Measurements from ENCODE around the gene REXO4. TPM values are rescaled to one million over a fixed set of nuclear protein-coding genes. Genes with fewer than 3 reads are reported as not detected.
"Not testable (repeated sequence)": the region's sequence is repeated elsewhere in the genome, so short reads cannot be mapped to it uniquely, and the experiment has no call there.

The REXO4 gene
- total RNA-seq, 1 donor from 2014 or later = 18.7 TPM

DNA sequence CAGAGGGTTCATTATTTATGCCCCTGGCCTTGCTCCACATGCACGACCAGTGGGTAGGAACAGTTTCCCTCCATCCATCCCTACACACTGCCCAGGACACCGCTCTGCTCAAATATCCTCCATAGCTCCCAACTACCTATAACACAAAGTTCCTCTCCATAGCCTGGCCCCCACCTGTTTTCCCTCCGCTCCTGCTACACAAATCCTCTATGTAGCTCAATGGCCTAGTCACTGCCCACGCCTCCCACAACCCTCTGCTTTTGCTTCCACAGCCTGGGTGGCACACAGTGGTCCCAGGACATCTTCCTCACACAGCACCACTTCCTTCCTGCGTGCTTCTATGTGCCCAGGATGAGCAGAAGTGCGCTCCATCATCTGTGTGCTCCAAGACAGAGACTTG is 20.4 kb downstream of the REXO4 start:
- no peak for ATAC-seq
- DNase-seq = no peak
- intact Hi-C loops (cut with micrococcal nuclease) = no loop called here

DNA sequence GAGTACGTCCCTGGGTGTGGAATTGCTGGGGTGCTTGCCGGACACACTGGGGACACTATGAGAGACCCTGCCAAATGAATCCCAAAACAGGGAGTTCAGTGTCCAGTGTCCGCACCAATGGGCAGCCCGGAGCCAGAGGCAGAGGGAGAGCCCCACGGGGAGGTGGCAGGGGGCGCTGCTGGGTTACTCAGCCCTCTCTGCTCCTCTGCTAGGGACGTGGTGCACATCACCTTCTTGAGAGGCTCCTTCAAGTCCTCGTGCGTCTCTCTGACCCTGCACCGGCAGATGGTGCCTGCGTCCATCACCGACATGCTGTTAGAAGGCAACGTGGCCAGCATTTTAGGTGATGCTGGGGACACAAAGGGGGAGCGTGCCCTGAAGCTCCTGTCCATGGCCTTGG is 20.9 kb downstream of the REXO4 start:
- intact Hi-C loops (cut with micrococcal nuclease) = no loop called here
- peak; percentile 15 for ATAC-seq
- DNase-seq = no peak

DNA sequence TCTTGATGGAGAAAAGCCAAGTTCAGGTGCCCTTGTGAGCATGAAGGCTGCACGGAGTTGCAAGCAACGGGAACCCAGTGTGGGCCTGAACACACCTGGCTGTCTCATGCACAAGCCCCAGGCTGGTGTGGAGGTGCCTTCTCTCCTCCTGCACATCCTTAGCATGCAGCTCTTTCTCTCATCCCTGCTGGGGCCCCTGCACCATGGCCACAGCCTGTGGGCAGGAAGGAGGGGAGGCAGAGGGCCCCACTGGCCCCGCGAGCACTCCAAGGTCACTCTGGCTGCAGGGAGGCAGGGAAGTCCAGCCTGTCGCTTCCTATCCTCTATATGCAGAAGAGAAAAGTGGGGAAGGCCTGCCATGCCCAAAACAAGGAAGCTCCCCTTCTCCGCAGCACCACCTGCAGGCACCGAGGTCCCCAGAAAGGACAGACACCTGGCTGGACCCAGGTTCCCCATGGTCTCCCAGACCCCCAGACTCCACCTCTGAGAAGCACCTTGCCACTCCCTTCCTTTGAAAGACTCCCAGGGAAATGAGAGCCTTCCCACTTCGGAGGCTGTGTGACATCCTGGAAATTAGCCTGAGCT is 23.0 kb downstream of the REXO4 start:
- DNase-seq (no peak), ATAC-seq (no peak)
- intact Hi-C loops (cut with micrococcal nuclease) = no loop called here

DNA sequence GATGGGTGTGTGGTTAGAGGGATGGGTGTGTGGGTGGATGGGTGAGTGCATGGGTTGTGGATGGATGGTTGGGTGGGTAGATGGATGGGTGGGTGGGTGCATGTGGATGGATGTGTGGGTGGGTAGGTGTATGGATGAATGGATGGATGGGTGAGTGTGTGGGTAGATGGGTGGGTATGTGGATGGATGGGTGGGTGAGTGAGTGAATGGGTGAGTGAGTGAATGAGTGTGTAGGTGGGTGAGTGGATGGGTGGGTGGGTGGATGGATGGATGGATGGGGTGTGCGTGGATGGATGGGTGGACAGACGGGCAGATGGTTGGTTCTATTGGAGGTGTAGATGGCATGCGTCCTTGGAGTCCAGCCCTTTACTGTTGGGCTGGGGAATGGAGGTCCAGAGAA is 24.4 kb downstream of the REXO4 start:
- DNase-seq (no peak), ATAC-seq (no peak)
- intact Hi-C loops (cut with micrococcal nuclease) = no loop called here

DNA sequence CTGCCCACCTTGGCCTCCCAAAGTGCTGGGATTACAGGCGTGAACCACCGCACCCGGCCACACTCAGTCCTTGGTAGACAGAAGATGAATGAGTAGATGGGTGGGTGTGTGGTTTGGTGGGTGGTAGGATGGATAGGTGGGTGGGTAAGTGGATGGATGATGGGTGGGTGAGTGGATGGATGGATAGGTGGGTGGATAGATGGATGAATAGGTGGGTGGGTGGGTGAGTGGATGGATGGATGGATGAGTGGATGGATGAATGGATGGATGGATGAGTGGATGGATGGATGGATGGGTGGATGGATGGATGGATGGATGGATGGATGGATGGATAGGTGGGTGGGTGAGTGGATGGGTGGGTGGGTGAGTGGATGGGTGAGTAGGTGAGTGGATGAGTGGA is 25.5 kb downstream of the REXO4 start:
- intact Hi-C loops (cut with micrococcal nuclease) = not testable (repeated sequence)

DNA sequence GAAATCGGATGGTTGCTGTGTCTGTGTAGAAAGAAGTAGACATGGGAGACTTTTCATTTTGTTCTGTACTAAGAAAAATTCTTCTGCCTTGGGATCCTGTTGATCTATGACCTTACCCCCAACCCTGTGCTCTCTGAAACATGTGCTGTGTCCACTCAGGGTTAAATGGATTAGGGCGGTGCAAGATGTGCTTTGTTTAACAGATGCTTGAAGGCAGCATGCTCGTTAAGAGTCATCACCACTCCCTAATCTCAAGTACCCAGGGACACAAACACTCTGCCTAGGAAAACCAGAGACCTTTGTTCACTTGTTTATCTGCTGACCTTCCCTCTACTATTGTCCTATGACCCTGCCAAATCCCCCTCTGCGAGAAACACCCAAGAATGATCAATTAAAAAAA is 26.4 kb downstream of the REXO4 start:
- ATAC-seq; intact Hi-C loops (cut with micrococcal nuclease): not testable (repeated sequence)

More for the DNA sequence above, 25.5 kb downstream of the REXO4 start:
- ATAC-seq, DNase-seq: not testable (repeated sequence)

DNA sequence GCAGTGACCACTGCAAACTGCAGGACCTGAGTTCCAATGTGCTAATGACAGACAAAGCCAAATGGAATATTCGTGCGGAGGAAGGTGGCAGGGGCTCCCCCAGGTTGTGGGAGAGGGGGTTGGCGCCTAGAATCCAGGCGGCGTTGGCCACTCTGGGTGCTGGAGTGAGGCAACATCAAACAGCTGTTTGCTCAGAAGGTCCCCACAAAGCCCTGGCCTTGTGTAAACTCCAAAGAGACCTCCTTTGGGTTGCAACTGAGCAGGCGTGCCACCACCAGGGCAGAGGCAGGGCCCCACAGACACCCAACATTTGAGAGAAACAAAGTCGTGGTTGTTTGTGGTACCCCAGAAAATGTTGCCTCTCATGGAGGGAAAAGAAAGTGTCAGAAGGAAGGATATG is 27.1 kb downstream of the REXO4 start:
- intact Hi-C loops (cut with micrococcal nuclease) = no loop called here
- no peak for DNase-seq
- ATAC-seq = no peak

More for the DNA sequence above, 26.4 kb downstream of the REXO4 start:
- DNase-seq = not testable (repeated sequence)

DNA sequence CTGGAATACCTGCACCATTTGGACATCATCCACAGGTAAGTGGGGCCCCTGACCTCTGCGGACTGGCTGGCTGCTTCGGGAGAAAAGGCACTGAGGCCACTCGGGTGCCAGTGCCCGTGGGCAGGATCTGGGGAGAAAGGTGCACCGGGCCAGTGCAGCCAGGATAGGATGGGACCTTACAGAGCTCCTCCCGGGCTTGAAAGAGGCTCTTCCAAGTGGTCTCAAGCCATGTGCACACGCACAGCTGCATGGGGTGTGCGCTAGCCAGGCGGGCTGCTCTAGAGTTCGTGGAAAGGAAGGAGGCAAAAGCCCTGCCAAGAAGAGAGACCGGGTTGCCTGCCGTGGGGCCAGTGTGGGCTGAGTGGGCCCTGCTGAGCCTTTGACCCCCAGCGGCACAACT is 28.2 kb downstream of the REXO4 start:
- intact Hi-C loops (cut with micrococcal nuclease) = no loop called here
- ATAC-seq (no peak), DNase-seq (no peak)

DNA sequence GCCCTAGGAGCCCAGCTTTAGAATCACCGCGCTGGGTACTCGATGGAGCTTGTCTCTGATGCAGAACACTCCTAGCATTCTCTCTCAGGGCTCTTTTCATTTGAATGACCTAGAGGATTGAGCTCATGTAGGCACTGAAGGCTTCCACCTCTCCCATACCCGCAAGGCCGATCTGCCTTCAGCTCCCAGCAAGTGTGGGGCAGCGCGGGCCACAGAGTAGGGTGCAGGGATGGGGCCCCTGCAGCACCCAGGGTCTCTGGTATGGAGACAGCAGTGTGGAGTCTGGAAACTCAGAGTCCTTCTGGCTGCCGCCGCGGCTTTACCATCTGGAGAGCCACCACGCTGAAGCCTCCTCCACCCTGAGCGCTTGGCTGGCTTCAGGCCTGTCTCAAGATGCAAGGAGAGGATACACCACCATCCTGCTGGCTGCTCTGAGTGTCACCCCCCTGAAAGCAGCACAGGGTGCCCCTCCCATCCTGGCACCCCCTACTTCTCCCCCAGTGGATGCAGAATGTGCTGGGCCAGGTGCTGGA is 28.7 kb downstream of the REXO4 start:
- intact Hi-C loops (cut with micrococcal nuclease) = no loop called here
- DNase-seq (no peak), ATAC-seq (no peak)

DNA sequence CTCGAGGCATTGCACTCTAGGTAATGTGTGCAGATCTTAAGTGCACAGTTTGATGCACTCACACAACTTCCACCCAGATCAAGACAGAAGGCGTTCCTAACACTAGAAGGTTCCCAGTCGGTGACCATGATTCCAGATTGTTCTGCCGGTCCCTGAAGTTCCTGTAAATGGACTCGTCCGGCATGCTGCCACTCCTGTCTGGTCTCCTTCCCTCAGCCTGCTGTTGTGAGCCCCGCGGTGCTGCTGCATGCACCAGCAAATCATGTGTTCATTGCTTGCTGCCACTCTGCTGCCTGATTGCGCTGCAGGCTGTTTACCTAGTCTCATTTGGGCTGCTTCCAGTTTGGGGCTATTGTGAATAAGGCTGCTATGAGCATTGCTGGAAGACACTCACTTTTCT is 30.1 kb downstream of the REXO4 start:
- ATAC-seq = no peak
- intact Hi-C loops (cut with micrococcal nuclease) = no loop called here
- DNase-seq = no peak

DNA sequence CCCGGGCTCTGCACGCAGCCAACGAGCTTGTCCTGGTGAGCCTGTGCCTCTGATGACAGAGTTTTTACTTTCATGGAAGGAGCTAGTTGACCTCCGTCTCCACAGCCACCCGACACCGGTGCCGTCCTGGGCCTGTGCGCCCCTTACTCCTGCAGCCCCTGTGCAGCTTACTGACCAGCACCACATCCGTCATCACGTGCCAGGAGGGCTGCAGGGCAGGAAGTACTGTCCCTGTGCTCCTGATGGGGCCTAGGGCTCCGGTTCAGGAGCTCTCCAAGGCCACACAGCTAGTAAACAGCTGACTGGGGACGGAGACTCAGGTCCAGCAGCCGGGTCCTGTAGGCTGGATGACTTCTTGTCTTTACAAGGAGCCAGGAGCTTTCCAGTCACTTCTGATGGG is 31.5 kb downstream of the REXO4 start:
- DNase-seq (no peak), ATAC-seq (no peak)
- intact Hi-C loops (cut with micrococcal nuclease) = no loop called here

DNA sequence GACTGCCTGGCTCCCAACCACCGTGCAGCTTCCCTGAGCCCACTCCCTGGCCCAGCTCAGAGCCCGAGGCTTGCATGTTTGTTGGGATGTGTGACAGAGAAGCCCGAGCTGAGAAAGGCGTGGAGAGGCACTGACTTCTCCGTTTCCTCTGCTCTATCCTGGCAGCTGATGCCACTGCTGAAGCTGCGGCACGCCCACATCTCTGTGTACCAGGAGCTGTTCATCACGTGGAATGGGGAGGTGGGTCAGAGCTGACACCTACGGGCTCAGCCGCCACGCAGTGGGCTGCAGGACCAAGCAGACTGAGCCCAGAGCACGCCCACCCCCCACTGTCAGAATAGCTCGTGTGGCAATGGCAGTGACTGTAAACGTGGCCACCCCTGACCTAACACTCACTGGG is 32.4 kb downstream of the REXO4 start:
- ATAC-seq = no peak
- no peak for DNase-seq
- intact Hi-C loops (cut with micrococcal nuclease) = no loop called here

DNA sequence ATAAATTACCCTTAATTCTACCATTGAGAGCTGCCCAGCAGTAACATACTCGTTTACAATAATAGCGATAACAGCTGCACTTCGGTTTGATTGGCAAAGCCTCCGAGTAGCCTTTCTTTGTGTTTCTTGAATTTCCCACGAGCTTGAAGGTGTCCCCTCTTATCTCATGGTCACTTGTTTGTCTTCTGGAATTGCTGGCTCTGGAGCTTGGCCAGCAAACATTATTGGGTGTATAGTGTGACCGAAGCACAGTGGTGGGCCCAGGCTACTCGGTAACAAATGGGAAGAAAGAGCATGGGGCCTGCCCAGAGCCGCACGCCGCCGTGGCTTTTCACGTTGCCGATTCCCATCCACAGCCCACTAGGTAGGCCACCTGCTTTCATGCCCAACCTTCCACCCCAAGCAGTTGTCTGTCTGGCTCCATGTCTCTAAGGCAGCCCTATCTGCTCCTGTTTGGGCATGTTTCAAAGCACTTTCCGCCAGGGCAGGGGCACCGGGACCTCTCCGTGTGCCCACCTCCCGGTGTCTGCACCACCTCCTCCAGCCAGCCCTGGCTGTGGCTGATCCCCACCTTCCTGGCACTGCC is 33.0 kb downstream of the REXO4 start:
- DNase-seq (no peak), ATAC-seq (no peak)
- intact Hi-C loops (cut with micrococcal nuclease) = no loop called here

DNA sequence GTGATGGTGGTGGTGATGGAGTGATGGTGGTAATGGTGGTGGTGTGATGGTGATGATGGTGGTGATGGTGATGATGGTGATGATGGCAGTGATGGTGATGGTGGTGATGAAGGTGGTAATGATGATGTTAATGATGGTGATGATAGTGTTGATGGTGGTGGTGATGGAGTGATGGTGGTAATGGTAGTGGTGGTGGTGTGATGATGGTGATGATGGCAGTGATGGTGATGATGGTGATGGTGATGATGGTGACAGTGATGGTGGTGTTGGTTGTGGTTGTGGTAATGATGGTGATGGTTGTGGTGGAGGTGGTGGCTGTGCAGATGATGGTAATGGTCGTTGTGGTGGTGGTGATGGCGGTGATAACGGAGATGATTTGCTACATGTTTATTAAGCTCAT is 34.4 kb downstream of the REXO4 start:
- intact Hi-C loops (cut with micrococcal nuclease) = no loop called here
- ATAC-seq (no peak), DNase-seq (no peak)

DNA sequence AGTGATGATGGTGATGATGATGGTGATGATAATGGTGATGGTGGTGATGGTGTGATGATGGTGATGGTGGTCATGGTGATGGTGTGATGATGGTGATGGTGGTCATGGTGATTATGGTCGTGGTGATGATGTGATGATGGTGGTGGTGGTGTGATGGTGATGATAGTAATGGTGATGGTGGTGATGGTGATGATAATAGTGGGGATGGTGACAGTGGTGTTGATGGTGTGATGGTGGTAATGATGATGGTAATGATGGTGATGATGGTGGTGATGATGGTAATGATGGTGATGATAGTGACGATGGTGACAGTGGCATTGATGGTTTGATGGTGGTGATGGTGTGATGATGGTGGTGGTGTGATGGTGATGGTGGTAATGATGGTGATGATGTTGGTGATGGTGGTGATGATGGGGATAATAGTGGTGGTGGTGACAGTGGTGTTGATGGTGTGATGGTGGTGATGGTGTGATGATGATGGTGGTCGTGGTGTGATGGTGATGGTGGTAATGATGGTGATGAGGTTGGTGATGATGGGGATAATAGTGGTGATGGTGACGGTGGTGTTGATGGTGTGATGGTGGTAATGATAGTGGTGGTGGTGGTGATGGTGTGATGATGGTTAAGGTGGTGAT is 35.2 kb downstream of the REXO4 start:
- intact Hi-C loops (cut with micrococcal nuclease) = no loop called here
- no peak for DNase-seq
- no peak for ATAC-seq

DNA sequence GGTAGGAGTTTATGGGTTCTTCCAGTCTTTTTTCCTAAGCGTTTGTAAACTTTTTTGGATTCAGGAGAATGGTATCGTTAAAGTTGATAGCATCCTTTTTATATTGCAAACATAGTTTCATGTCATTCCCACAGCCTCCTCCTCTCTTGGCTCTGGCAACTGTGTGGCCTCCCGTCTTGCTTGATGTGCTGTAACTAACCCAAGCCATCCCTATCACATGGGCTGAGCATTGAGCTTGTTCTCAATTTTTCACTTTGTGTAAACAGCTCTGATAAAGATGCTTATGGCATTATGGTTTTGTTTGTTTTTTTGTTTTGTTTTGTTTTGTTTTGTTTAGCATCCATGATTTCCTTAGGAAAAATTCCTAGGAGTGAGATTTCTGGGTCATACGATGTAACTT is 37.1 kb downstream of the REXO4 start:
- intact Hi-C loops (cut with micrococcal nuclease) = no loop called here
- DNase-seq (no peak), ATAC-seq (no peak)

DNA sequence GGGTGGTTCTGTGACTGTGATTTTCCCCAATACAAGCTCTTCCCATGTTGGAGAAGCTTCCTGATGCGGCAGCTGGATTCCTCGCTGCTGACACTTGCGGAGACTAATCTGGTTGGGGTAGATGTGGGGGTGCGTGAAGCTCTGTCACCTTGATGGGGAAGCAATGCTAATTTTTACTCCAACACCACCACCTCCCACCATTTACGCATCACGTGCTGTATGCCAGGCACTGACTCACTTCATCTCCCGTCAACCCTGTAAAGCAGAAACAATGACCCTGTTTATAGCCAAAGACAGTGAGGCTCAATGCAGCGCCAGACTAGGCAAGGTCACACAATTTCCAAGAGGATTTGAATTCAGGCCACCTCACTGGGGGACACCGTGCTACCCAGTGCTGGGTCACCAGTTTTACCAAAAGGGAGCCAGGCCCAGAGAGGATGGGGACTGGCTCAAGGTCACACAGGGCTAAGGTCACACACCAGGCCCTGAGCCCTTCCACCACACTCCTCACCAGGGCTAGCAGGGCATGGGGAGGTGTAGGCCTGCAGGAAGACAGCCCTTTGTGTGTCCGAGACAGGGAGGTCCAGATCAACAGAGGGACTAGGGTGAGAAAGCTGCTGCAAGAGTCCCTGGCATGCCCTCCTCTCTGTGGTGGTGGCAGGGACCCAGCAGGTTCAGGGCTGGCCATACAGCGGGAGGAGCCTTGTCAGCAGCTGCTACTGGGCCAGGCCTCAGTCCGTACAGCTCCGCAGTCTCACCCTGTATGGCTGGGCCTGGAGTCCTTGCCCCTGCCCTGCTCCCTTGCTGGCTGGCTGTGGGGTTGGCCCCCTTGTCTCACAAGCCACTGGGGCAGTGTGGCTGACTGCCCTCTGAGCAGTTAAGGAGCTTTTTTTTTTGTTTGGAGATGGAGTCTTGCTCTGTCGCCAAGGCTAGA is 38.4 kb downstream of the REXO4 start:
- DNase-seq = no peak
- no peak for ATAC-seq
- intact Hi-C loops (cut with micrococcal nuclease) = no loop called here

DNA sequence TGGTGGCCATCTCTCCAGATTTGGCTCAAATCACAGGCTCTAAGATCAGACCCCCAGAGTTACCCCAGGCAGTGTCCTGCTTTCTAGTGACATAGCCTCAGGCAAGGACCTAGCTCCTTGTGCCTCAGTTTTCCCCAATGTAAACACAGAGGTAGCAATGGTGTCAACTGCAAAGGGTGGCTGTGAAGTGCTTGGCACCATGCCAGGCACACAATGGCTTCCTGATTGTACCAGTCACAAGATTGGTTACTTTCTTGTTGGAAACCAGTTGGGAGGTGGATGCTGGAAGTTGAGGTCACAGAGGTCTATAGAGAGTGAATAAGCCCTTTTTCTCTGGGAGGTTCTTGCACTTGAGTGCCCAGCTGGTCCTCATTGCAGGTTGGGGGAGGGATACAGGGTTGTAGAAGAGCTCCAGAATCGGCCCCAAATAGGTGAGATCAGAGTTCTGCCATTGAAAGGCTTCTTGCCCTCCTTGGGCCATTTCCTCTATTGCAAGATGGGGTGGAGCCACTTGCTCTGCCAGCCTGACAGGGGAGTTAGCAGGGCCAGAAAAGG is 39.3 kb downstream of the REXO4 start:
- intact Hi-C loops (cut with micrococcal nuclease) = no loop called here
- DNase-seq = no peak
- ATAC-seq = no peak

DNA sequence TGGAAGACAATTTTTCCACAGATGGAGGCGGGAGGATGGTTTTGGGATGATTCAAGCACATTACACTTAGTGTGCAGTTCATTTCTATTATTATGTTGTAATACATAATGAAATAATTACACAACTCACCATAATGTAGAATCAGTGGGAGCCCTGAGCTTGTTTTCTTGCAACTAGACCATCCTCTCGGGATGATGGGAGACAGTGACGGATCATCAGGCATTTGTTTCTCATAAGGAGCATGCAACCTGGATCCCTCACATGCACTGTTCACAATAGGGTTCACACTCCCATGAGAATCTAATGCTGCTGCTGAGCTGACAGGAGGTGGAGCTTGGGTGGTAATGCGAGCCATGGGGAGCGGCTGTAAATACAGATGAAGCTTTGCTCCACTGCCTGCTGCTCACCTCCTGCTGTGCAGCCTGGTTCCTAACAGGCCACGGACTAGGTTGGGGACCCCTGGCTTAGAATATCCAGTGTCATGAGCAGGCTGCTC is 40.0 kb downstream of the REXO4 start:
- no peak for ATAC-seq
- intact Hi-C loops (cut with micrococcal nuclease) = no loop called here

More for the DNA sequence above, 40.0 kb downstream of the REXO4 start:
- DNase-seq = no peak
